NCI-H82 (cell line): Measurements from ENCODE around the gene CELA2B.
A peak's percentile ranks its signal among the peaks of the same experiment; 100 is the strongest.
"Not testable (repeated sequence)": the region's sequence is repeated elsewhere in the genome, so short reads cannot be mapped to it uniquely, and the experiment has no call there.

Experiments used
- DNase-seq: peaks from one replicate; lab custom pipeline; 2025; lab: John Stamatoyannopoulos, UW

The CELA2B gene

GRCh38 chr1:15445390-15446122, 30.3 kb upstream of the CELA2B start:
- no peak for DNase-seq

GRCh38 chr1:15446212-15446611, 29.7 kb upstream of the CELA2B start:
- DNase-seq = no peak

- DNase-seq = no peak
Measured at GRCh38 chr1:15448877-15449462, 26.9 kb upstream of the CELA2B start.

- DNase-seq = no peak
Measured at GRCh38 chr1:15449567-15449966, 26.3 kb upstream of the CELA2B start.

GRCh38 chr1:15451014-15451722, 24.7 kb upstream of the CELA2B start:
- no peak for DNase-seq

GRCh38 chr1:15452216-15452615, 23.7 kb upstream of the CELA2B start:
- no peak for DNase-seq

GRCh38 chr1:15452866-15453571, 22.9 kb upstream of the CELA2B start:
- peak; percentile 44 for DNase-seq

GRCh38 chr1:15453734-15454133, 22.2 kb upstream of the CELA2B start:
- DNase-seq = peak; percentile 26

GRCh38 chr1:15454256-15454655, 21.6 kb upstream of the CELA2B start:
- DNase-seq = no peak

- no peak for DNase-seq
Measured at GRCh38 chr1:15455522-15455921, 20.4 kb upstream of the CELA2B start.

GRCh38 chr1:15456313-15456954, 19.5 kb upstream of the CELA2B start, which contains the start of gene CELA2A:
CELA2A (plus strand) TSS chr1:15456732; CDS start chr1:15456754, 22 bp downstream.
- DNase-seq = no peak

- DNase-seq = peak; percentile 27
Measured at GRCh38 chr1:15457585-15457984, 18.3 kb upstream of the CELA2B start.

GRCh38 chr1:15458388-15458787, 17.5 kb upstream of the CELA2B start:
- not testable (repeated sequence) for DNase-seq

- peak; percentile 43 for DNase-seq
Measured at GRCh38 chr1:15459771-15460707, 15.9 kb upstream of the CELA2B start.

GRCh38 chr1:15460708-15461095, 15.2 kb upstream of the CELA2B start:
- DNase-seq = no peak

- not testable (repeated sequence) for DNase-seq
Measured at GRCh38 chr1:15463064-15463800, 12.7 kb upstream of the CELA2B start.

- peak; percentile 64 for DNase-seq
Measured at GRCh38 chr1:15463926-15464322, 12.0 kb upstream of the CELA2B start.

GRCh38 chr1:15465674-15466073, 10.2 kb upstream of the CELA2B start:
- DNase-seq = peak; percentile 27

- DNase-seq = not testable (repeated sequence)
Measured at GRCh38 chr1:15466955-15467625, 8.8 kb upstream of the CELA2B start.
